Adrenal gland (tissue), 12 donors: ENCODE data around the gene MAPK12. TPM values are rescaled to one million over a fixed set of nuclear protein-coding genes. Genes with fewer than 3 reads are reported as not detected.

Experiments used
- DNase-seq, 7 donors: peaks; one replicate each; pipeline ENCODE4 v3.0.0-alpha.2; 2019 to 2020
- H3K27ac ChIP-seq, 5 donors: fragments of 200-600 bp; sonication (generic) in 4 of 5; 1 replicate in 3 of 5; 2 replicates in 2 of 5; pipeline versions ENCODE4 v1.5.1 to v1.8.0; 2016 to 2020; ENCODE audit warnings: mild to moderate bottlenecking in 1 of 5
- H3K27me3 ChIP-seq: fragments of 200-600 bp; 2 replicates; pipeline ENCODE4 v1.8.0; 2021
- H3K36me3 ChIP-seq, 2 donors: fragments of 200-600 bp; replicated peaks in 1 of 2; 1 replicate in 1 of 2; 2 replicates in 1 of 2; pipeline versions ENCODE4 v1.5.1 to v1.8.0; 2018 to 2022
- H3K4me1 ChIP-seq, 2 donors: fragments of 200-600 bp; replicated peaks in 1 of 2; 1 replicate in 1 of 2; 2 replicates in 1 of 2; pipeline versions ENCODE4 v1.5.1 to v1.8.0; 2018 to 2021
- H3K4me3 ChIP-seq, 4 donors: fragments of 200-600 bp; sonication (generic) in 3 of 4; one replicate each; pipeline ENCODE4 v1.5.1; 2016 to 2018
- H3K9me3 ChIP-seq, 3 donors: fragments of 200-600 bp; sonication (generic) in 1 of 3; replicated peaks in 1 of 3; 1 replicate in 2 of 3; 2 replicates in 1 of 3; pipeline versions ENCODE4 v1.5.1 to v1.8.0; 2016 to 2021
- POLR2A ChIP-seq, 2 donors: fragments of 450-650 bp; IDR thresholded peaks; one replicate each; pipeline ENCODE4 v1.6.1; 2017; ENCODE audit warnings: antibody characterized with exemption in 2 of 2, mild to moderate bottlenecking in 2 of 2, moderate library complexity in 1 of 2
- WGBS, 4 donors: extraction: QIAGEN DNeasy Blood & Tissue Kit in 2 of 4; methylation state at CpG; one replicate each; pipeline versions ENCODE4 v1.1.5 to v1.1.7; 2013 to 2017; 5-methylcytosine and 5-hydroxymethylcytosine counted together
- intact Hi-C, 2 donors: fragments of 100-400 bp; cut with DNase I; formaldehyde crosslinking; loops; one replicate each; pipeline versions ENCODE4 v1.14.1 to v1.15.0; 2022 to 2023
- polyA plus RNA-seq, 3 donors: library from polyadenylated mRNA; stranded (reverse); fragments of 200-250 nt in 2 of 3; fragments of 350-450 nt in 1 of 3; fragmentation: Illumina TruSeq in 1 of 3; extraction: RNeasy Lipid Tissue Mini Kit (QIAGEN cat#74804) in 1 of 3; gene quantifications; one replicate each; pipeline ENCODE4 v1.2.3, GENCODE V29; 2013 to 2014
- total RNA-seq, 9 donors: library from RNA; depleted of rRNA in 4 of 9; stranded (reverse); fragments of >200 nt in 4 of 9; fragments of 120-200 nt in 1 of 9; fragmentation: NEBNext Ultra II Directional in 1 of 9; extraction: Animal tissue kit (Norgen Biotek cat#: 25700) in 1 of 9; gene quantifications; one replicate each; pipeline versions ENCODE4 v1.1.0 to v1.2.4, GENCODE V29; 2013 to 2023
- TF ChIP-seq, protein P1 (sequence below), 6 experiments: fragments of 450-650 bp in 4 of 6; fragments of 200-600 bp in 2 of 6; sonication (generic) in 1 of 6; IDR thresholded peaks; 1 replicate in 5 of 6; 2 replicates in 1 of 6; pipeline versions ENCODE4 v1.5.1 to v1.8.0; 2016 to 2021; ENCODE audit warnings: antibody characterized with exemption in 6 of 6, mild to moderate bottlenecking in 2 of 6, moderate library complexity in 1 of 6
- donor health status: healthy with polysubstance abuse.
- donor health status: Bipolar disorder and iron deficiency.
- donor health status: DM: yes; HTN: yes; CAD: no.
- donor health status: DM: no; HTN: no; CAD: no.
- donor health status: DM: no; HTN: no; CAD: no.
- donor health status: DM: yes; HTN: yes; CAD: no.

Gene MAPK12
- total and polyA plus RNA-seq, 12 donors: 1.7 to 17.1 (median 5.4) TPM

DNA sequence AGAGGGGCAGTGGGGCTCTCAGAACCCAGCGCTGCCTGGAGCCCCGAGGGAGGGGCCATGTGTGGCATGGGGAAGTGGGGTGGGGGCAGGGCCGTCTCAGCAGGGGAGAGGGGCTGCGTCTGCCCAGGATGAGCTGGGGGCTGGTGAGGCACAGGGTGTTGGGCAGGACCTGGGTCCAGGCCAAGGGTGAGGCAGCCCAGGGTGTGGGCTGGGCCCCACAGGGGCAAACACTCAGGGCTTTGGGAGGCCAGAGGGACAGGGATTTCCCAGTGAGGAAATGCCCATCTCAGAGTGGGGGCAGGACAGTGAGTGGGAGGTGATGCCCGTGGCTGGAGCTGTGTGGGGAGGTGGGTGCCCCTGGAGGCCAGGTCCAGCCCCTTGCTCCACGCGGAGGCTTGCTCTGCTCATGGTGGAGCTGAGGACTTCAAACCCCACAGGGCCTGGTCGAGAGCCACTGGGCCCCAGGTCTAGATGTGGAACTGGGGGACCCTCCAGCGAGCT lies 40.6 kb upstream of the MAPK12 start:
- H3K27ac ChIP-seq: peak overlapping the region in 4 of 5 donors; percentile 13 to 97 (median 93)
- H3K9me3 ChIP-seq: no peaks in the 10 kb centered on the region
- peak overlapping the region in 1 of 4 donors; percentile 5 for H3K4me3 ChIP-seq
- intact Hi-C loops: no loop called here
- 26 to 49% (median 44%) methylated on average over 6 to 9 of the region's 9 CpGs for WGBS, 4 donors
- no peak for TF ChIP-seq POLR2A (IDR thresholded peaks at IDR 0.05)
- TF ChIP-seq, protein P1, sequence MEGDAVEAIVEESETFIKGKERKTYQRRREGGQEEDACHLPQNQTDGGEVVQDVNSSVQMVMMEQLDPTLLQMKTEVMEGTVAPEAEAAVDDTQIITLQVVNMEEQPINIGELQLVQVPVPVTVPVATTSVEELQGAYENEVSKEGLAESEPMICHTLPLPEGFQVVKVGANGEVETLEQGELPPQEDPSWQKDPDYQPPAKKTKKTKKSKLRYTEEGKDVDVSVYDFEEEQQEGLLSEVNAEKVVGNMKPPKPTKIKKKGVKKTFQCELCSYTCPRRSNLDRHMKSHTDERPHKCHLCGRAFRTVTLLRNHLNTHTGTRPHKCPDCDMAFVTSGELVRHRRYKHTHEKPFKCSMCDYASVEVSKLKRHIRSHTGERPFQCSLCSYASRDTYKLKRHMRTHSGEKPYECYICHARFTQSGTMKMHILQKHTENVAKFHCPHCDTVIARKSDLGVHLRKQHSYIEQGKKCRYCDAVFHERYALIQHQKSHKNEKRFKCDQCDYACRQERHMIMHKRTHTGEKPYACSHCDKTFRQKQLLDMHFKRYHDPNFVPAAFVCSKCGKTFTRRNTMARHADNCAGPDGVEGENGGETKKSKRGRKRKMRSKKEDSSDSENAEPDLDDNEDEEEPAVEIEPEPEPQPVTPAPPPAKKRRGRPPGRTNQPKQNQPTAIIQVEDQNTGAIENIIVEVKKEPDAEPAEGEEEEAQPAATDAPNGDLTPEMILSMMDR (IDR thresholded peaks at IDR 0.05): no peak
- peaks cover 87 to 91% of the 10 kb centered on the region in 2 donors for H3K4me1 ChIP-seq
- H3K36me3 ChIP-seq: no peaks in the 10 kb centered on the region
- H3K27me3 ChIP-seq: no peaks in the 10 kb centered on the region
- DNase-seq: peak in 2 of 7 donors; percentile 41 to 47

DNA sequence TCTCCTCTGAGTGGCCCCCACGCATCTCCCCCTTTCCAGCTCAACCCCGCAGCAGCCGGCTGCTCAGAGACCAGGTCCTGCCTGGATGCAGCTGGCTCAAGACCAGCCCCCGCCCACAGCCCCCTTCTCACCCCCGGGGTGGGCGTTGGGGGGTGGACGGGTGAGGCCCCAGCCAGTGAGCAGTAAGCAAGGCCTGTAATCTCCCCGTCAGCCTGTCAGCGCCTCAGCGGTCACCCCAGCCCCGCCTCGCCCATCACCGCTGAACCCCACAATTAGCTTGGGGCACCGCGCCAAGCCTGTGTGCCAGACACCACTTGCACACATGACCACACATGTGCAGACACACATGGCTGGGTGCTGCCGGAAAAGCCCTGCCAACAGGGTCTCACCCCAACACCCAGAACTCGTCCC lies 40.1 kb upstream of the MAPK12 start:
- Histone ChIP-seq H3K36me3 (no peaks in the 10 kb centered on the region), H3K4me1 (peaks cover 92 to 96% of the 10 kb centered on the region in 2 donors), H3K9me3 (no peaks in the 10 kb centered on the region), H3K4me3 (peak overlapping the region in 1 of 4 donors; percentile 5), H3K27me3 (no peaks in the 10 kb centered on the region), H3K27ac (peak overlapping the region in 4 of 5 donors; percentile 13 to 97 (median 93))
- DNase-seq: no peak
- no peak for TF ChIP-seq POLR2A (IDR thresholded peaks at IDR 0.05)
- TF ChIP-seq, protein P1 (IDR thresholded peaks at IDR 0.05): no peak
- WGBS, 4 donors: 58 to 65% (median 61%) methylated on average over 9 to 17 of the region's 17 CpGs; no CpG with 5 or more reads in 1 of the 4 donors
- intact Hi-C loops: no loop called here

DNA sequence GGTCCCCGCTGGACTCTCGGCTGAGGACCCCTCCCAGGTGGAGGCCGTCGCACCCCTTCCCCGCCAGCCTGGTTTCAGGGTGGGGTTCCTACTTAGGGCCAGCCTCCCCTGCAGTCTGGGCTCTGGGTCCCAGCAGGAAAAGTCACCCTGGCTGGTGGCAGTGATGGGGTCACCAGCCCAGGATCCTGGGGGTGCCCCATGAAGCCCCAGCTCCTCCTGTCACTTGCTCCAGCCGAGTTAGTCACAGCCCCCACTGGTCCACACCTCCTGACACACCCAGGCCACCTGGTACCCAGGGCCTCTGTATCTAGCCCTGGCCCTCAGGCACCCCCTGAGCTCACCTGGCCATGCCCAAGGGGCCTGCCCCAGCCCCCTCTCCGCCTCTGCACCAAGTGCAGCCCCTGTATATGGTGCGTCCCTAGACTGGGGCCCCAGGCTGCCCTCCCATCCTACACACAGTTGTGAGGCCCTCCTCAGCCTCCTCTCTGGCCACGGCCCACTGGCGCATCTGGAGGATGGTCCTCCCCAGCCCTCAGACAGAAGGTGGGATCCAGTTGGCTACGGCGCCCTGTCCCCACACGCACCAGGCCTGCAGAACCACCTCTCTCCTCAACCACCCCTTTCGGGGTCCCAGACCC lies 39.3 kb upstream of the MAPK12 start:
- no peak for TF ChIP-seq POLR2A (IDR thresholded peaks at IDR 0.05)
- TF ChIP-seq, protein P1 (IDR thresholded peaks at IDR 0.05): no peak
- Histone ChIP-seq H3K4me3 (peak overlapping the region in 1 of 4 donors; percentile 29), H3K4me1 (peaks cover 95 to 96% of the 10 kb centered on the region in 2 donors), H3K27ac (peak overlapping the region in 2 of 5 donors; percentile 72 to 95), H3K27me3 (no peaks in the 10 kb centered on the region), H3K36me3 (no peaks in the 10 kb centered on the region), H3K9me3 (no peaks in the 10 kb centered on the region)
- intact Hi-C loops: no loop called here
- DNase-seq: no peak
- 75 to 88% (median 83%) methylated on average over 4 to 14 of the region's 14 CpGs for WGBS, 4 donors

DNA sequence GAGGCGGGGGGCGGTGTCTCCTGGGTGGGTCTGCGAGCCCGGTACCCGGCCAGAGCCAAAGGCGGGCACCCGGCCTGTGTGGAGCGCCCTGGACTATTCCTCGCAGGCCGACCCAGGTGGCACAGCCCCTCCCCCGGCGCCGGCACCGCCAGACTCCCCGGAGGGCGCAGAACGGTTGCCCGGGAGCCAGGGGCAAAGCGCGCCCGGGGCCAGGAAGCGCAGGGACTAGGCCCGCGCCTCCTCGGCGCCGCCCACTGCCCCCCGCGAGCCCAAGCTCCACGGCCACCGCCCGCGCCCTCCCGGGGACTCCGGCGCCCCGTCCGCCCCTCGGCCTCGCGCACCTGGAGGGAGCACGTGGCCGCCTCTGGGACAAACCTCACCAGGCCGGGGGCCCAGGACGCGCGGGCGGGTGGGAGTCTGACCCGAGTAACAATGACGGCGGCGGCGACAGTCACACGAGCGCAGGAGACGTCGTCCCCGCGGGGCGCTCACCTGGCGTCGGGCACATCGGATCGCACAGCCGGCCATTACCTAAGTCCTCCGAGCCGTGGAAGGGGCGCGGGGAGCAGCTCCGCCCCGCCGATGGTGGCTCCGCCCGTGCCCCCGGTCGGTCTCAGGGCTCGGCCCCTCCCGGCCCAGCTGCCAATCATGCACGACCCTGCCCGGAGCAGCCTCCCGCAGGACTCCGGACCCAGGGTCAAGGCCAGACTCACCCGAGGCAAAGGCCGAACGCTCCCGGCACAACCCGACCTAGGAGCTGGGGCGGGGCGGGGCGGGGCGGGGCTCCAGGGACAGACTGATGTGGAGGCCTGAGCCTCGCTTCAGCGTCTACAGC lies 38.5 kb upstream of the MAPK12 start:
- Histone ChIP-seq H3K4me3 (peak overlapping the region in 1 of 4 donors; percentile 29), H3K27ac (peak overlapping the region in 4 of 5 donors; percentile 38 to 95 (median 66)), H3K9me3 (no peaks in the 10 kb centered on the region), H3K36me3 (no peaks in the 10 kb centered on the region), H3K4me1 (peaks cover 88 to 93% of the 10 kb centered on the region in 2 donors), H3K27me3 (no peaks in the 10 kb centered on the region)
- intact Hi-C loops: no loop called here
- WGBS, 4 donors: 42 to 54% (median 52%) methylated on average over 6 to 93 of the region's 93 CpGs
- no peak for TF ChIP-seq POLR2A (IDR thresholded peaks at IDR 0.05)
- TF ChIP-seq, protein P1 (IDR thresholded peaks at IDR 0.05): no peak
- DNase-seq: peak in 1 of 7 donors; percentile 52
